GM18505 (cell line): ENCODE data around the gene ASPM.

Source experiments
- ATAC-seq: cut with Tn5 transposase; IDR thresholded peaks from one replicate; pipeline ENCODE4 v1.9.1; 2021; ENCODE audit not compliant: unreplicated experiment
- POLR2A ChIP-seq: IDR thresholded peaks from 4 replicates; pipeline ENCODE4 v1.6.1; 2011; ENCODE audit warnings: borderline replicate concordance; ENCODE audit not compliant: insufficient read depth, insufficient read length; ENCODE audit errors: extremely low read depth

Gene ASPM

DNA sequence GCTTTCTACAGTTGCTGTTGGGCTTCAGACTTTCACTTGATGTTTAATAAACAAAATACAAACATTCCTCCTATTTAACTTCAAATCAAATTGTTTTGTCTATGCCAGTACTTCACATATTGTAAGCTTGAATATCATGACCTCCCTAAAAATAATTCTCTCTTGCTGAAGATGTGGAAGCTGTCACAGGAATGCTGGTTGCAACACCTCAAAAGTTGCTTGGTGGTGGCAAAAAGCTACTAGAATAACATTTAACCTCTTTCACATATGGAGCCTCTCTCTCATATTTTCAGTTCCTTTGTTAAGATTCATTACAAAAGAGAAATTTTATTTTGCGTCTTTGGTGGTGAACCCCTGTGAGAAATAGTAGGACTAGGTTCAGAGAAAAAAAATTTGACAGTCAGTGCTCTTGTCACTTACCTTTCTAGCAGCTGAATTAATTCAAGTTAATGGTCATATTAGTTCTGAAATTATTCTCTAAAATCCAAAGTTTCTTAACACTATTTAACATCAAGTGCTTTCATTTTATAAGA lies 53.9 kb downstream of the ASPM start:
- no peak for ATAC-seq
- no peak for TF ChIP-seq POLR2A

DNA sequence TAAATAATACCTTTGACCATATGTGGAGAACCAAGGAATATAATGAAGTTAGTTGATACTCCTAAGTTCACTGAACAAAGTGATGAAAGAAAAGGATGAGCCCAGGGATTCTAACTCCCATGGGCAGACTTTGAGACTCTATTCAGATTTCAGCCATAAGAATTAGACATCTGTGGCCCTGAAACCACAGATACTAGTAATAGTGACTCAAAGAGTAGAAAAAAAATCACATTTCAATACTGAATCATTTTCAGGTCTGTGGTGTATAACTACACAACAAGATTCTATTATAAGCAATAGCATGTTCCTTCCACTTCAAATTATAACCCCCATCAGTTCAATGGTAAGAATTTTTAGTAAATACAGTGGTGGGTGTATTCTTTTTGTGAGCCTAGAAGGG lies 63.0 kb downstream of the ASPM start:
- no peak for TF ChIP-seq POLR2A
- no peak for ATAC-seq

- ATAC-seq, result no peak
- no peak for TF ChIP-seq POLR2A
Observed at GRCh38 chr1:197081117-197081753, 65.2 kb downstream of the ASPM start.

- ATAC-seq, result no peak
- TF ChIP-seq POLR2A, result no peak
Observed at GRCh38 chr1:197080323-197080722, 66.1 kb downstream of the ASPM start.

DNA sequence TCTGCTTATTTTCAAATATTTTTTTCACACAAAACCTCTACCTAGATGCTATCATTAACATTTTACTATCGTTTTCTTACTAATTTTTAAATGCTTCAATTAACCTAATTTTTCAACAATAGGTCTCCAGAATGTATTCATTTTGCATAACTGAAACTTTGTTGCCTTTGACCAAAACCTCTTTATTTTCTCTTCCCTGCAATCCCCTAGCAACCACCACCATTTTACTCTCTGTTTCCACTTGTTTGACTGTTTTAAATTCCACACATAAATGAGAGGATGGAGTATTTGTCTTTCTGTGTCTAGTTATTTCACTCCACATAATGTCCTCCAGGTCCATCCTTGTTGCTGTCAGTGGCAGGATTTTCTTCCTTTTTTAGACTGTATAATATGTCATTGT lies 69.9 kb downstream of the ASPM start:
- no peak for TF ChIP-seq POLR2A

DNA sequence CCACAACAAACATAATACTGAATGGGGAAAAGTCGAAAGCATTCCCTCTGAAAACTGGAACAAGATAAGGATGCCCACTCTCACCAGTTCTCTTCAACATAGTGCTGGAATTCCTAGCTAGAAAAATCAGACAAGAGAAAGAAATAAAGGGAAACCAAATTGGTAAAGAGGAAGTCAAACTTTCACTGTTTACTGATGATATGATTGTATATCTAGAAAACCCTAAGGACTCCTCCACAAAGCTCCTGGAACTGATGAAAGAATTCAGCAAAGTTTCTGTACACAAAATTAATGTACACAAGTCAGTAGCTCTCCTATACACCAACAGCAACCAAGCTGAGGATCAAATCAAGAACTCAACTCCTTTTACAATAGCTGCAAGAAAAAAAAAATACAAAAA lies 72.5 kb downstream of the ASPM start:
- ATAC-seq, result no peak
- no peak for TF ChIP-seq POLR2A

More for the DNA sequence above, 69.9 kb downstream of the ASPM start:
- ATAC-seq, result no peak

DNA sequence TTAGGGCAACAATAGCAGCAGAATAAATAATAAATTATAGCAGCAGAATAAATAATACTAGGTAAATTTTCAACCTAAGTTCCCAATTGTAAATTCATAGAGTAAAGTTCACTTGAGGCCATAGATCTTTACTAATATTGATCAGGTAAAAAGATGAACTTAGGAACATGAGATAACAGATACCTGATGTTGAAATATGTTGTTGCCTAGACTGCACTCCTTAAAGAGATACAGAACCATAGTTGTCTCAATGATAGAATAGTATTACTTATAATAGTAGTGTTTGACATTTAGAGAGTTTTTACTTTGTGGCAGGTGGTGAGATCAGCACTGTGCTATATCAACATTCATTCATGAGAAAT lies 79.0 kb downstream of the ASPM start:
- no peak for ATAC-seq
- TF ChIP-seq POLR2A, result no peak

DNA sequence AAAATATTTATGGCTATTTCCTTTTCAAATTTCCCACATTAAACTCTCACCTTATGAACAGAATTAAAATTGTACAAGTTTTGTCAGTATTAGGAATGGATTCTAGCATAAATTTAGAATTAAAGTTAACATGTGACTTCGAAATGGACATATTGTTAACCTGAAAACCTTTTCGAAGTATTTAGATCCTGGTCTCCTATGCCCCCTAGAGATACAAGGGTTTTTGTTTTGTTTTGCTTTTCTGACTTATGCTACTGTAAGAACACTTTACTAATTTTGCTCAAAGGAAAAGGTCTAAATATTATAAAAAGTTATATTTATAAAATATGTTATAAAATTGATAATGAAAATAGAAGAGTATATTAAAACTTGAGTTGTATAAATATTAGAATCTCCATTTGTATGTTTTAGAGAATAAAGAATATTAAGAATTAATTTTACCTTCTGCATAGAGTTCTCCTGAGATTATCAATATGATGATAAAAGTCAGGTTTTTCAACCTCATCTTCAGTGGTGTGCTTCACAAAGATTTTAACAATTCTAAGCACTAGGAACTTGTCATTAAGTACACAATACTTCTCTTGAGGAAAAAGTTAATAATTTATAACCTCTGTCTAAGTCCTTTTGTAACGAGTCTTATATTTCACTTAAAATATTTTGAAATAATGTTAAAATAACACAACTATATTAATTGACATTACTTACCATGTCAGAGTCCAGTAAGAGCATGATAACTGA lies 79.6 kb downstream of the ASPM start, which contains the start of gene F13B:
TSS of gene F13B (minus strand) at position 542 of the 738 bp plus-strand sequence. CDS start at position 505, 37 bp downstream.
- no peak for TF ChIP-seq POLR2A
- ATAC-seq, result no peak

DNA sequence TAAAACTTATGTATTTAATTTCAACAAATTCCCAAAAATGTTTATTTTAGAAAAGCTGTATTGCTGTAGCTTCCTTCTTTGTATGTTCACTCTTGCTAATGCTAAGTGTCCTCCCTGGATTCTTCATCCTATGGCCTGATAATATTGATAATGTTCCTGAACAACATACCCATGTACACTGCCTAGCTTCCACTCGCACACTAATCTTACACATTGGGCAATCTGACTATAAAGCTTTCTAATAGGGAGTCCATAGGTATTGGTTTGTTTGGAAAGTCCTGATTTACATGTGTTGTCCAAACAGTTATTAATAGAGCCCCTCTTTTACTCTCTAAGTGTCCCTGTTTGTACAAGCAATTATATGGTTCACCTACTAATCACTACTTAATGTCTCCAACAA lies 80.2 kb downstream of the ASPM start:
- TF ChIP-seq POLR2A, result no peak
- no peak for ATAC-seq

DNA sequence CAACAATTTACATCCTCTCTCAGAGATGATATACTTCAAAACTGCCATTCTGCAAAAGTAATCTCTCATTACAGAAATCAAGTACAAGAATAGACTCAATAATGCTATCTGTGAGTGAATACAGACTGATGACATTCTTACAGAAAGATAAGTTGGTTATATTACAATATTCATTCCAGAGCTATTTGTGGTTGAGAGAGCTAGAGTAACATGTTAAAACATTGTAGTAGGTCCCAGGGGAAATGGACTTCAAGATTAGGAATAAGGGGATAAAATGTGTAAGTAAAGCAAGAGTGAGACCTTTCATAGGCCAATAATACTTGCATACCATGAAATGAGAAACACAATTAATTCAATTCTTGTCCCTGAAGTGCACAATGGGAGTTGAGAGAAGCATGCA lies 80.9 kb downstream of the ASPM start:
- no peak for ATAC-seq
- no peak for TF ChIP-seq POLR2A

GRCh38 chr1:197063212-197063611 lies 83.3 kb downstream of the ASPM start:
- TF ChIP-seq POLR2A, result no peak
- peak; percentile 39 for ATAC-seq

- peak; percentile 85 for ATAC-seq
- TF ChIP-seq POLR2A, result no peak
Observed at GRCh38 chr1:197062692-197063091, 83.8 kb downstream of the ASPM start.

- TF ChIP-seq POLR2A, result no peak
- no peak for ATAC-seq
Observed at GRCh38 chr1:197049100-197049499, 97.4 kb downstream of the ASPM start.
